ENCODE measurements around the gene PRR35.

The PRR35 gene

DNA sequence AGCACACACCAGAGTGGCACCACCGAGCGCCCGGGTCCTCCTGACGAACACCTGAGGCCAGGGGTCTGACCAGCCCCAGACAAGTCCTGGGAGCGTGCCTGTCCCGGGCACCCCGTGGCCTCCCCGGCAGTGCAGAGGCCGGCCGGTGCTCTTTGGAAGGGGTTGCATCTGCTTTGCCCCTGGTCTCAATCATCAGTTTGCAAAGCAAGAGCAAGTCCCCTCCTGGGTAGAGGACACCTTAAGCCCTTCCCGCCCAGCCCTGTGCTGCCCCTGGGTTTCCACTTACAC, 44.3 kb upstream of the PRR35 start:
- DNase-seq (ENCODE audit: low spot score), result no peak
- Histone ChIP-seq H3K4me3 (ENCODE audit: severe bottlenecking) (no peak overlapping the region), H3K9me3 (ENCODE audit: severe bottlenecking) (no peaks in the 10 kb centered on the region), H3K4me1 (ENCODE audit: insufficient read depth, poor library complexity, severe bottlenecking) (no peaks in the 10 kb centered on the region), H3K27ac (ENCODE audit: poor library complexity, severe bottlenecking) (no peak overlapping the region), H3K36me3 (ENCODE audit: low read depth) (peaks cover 16% of the 10 kb centered on the region), H3K27me3 (ENCODE audit: insufficient read depth, poor library complexity, severe bottlenecking) (no peaks in the 10 kb centered on the region)
- no peak for ATAC-seq (ENCODE audit: low read depth)
- TF ChIP-seq, protein P1, sequence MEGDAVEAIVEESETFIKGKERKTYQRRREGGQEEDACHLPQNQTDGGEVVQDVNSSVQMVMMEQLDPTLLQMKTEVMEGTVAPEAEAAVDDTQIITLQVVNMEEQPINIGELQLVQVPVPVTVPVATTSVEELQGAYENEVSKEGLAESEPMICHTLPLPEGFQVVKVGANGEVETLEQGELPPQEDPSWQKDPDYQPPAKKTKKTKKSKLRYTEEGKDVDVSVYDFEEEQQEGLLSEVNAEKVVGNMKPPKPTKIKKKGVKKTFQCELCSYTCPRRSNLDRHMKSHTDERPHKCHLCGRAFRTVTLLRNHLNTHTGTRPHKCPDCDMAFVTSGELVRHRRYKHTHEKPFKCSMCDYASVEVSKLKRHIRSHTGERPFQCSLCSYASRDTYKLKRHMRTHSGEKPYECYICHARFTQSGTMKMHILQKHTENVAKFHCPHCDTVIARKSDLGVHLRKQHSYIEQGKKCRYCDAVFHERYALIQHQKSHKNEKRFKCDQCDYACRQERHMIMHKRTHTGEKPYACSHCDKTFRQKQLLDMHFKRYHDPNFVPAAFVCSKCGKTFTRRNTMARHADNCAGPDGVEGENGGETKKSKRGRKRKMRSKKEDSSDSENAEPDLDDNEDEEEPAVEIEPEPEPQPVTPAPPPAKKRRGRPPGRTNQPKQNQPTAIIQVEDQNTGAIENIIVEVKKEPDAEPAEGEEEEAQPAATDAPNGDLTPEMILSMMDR (IDR thresholded peaks at IDR 0.05; ENCODE audit: poor library complexity, severe bottlenecking), result no peak

DNA sequence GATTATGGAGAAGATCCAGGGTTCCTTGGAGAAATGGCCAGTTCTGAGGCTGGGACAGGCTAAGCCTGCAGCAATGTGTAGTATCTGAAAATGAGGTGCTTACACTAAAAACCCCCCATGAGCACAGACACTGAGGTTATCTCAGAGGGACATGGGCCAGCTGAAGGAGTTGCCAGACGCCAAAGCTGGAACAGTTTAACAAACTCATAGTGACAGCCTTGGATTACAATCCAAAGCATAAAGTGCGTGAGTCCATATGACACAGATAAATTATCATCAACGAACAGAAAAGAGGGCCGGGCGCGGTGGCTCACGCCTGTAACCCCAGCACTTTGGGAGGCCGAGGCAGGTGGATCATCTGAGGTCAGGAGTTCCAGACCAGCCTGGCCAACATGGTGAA, 43.9 kb upstream of the PRR35 start:
- H3K27me3 ChIP-seq (ENCODE audit: insufficient read depth, poor library complexity, severe bottlenecking), result no peaks in the 10 kb centered on the region
- H3K4me1 ChIP-seq (ENCODE audit: insufficient read depth, poor library complexity, severe bottlenecking), result no peaks in the 10 kb centered on the region
- H3K4me3 ChIP-seq (ENCODE audit: severe bottlenecking), result no peak overlapping the region
- DNase-seq (ENCODE audit: low spot score), result no peak
- ATAC-seq (ENCODE audit: low read depth), result no peak
- no peaks in the 10 kb centered on the region for H3K9me3 ChIP-seq (ENCODE audit: severe bottlenecking)
- H3K36me3 ChIP-seq (ENCODE audit: low read depth), result peaks cover 16% of the 10 kb centered on the region
- TF ChIP-seq, protein P1 (IDR thresholded peaks at IDR 0.05; ENCODE audit: poor library complexity, severe bottlenecking), result no peak
- no peak overlapping the region for H3K27ac ChIP-seq (ENCODE audit: poor library complexity, severe bottlenecking)

DNA sequence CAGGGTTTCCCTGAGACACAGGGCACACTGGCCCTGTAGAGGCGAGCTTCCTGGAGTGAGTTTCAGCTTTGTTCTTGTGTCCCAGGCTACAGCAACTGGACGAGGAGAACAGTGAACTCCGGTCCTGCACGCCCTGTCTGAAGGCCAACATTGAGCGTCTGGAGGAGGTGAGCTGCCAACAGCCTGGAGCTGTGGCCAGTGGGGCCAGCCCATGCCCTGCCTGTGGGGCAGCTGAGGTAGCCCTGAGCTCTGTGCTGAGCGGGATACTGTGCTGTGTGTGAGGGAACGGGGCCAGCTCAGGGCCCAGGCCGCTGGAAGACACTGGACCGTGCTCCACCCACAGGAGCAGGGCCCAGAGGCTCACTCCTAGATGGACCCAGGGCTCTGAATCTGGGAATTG, 41.3 kb upstream of the PRR35 start:
- no peak overlapping the region for H3K27ac ChIP-seq (ENCODE audit: poor library complexity, severe bottlenecking)
- DNase-seq (ENCODE audit: low spot score) (no peak), ATAC-seq (ENCODE audit: low read depth) (no peak)
- no peaks in the 10 kb centered on the region for H3K4me1 ChIP-seq (ENCODE audit: insufficient read depth, poor library complexity, severe bottlenecking)
- H3K27me3 ChIP-seq (ENCODE audit: insufficient read depth, poor library complexity, severe bottlenecking), result no peaks in the 10 kb centered on the region
- TF ChIP-seq, protein P1 (IDR thresholded peaks at IDR 0.05; ENCODE audit: poor library complexity, severe bottlenecking), result no peak
- peaks cover 16% of the 10 kb centered on the region for H3K36me3 ChIP-seq (ENCODE audit: low read depth)
- H3K4me3 ChIP-seq (ENCODE audit: severe bottlenecking), result no peak overlapping the region
- H3K9me3 ChIP-seq (ENCODE audit: severe bottlenecking), result no peaks in the 10 kb centered on the region

GRCh38 chr16:519425-519824, 40.8 kb upstream of the PRR35 start:
- Histone ChIP-seq H3K4me3 (ENCODE audit: severe bottlenecking) (no peak overlapping the region), H3K36me3 (ENCODE audit: low read depth) (peaks cover 16% of the 10 kb centered on the region), H3K27ac (ENCODE audit: poor library complexity, severe bottlenecking) (no peak overlapping the region), H3K9me3 (ENCODE audit: severe bottlenecking) (no peaks in the 10 kb centered on the region), H3K4me1 (ENCODE audit: insufficient read depth, poor library complexity, severe bottlenecking) (no peaks in the 10 kb centered on the region), H3K27me3 (ENCODE audit: insufficient read depth, poor library complexity, severe bottlenecking) (no peaks in the 10 kb centered on the region)
- ATAC-seq (ENCODE audit: low read depth), result no peak
- TF ChIP-seq, protein P1 (IDR thresholded peaks at IDR 0.05; ENCODE audit: poor library complexity, severe bottlenecking), result no peak
- DNase-seq (ENCODE audit: low spot score), result no peak

- peaks cover 3% of the 10 kb centered on the region for H3K4me1 ChIP-seq (ENCODE audit: insufficient read depth, poor library complexity, severe bottlenecking)
- no peak overlapping the region for H3K4me3 ChIP-seq (ENCODE audit: severe bottlenecking)
- TF ChIP-seq, protein P1 (IDR thresholded peaks at IDR 0.05; ENCODE audit: poor library complexity, severe bottlenecking), result no peak
- no peak overlapping the region for H3K27ac ChIP-seq (ENCODE audit: poor library complexity, severe bottlenecking)
- H3K36me3 ChIP-seq (ENCODE audit: low read depth), result peaks cover 16% of the 10 kb centered on the region
- ATAC-seq (ENCODE audit: low read depth), result no peak
- no peak for DNase-seq (ENCODE audit: low spot score)
- H3K9me3 ChIP-seq (ENCODE audit: severe bottlenecking), result no peaks in the 10 kb centered on the region
- no peaks in the 10 kb centered on the region for H3K27me3 ChIP-seq (ENCODE audit: insufficient read depth, poor library complexity, severe bottlenecking)
These were observed 40.1 kb upstream of the PRR35 start for GRCh38 chr16:519841-520687.
